Neural cell (in vitro differentiated cells): Measurements from ENCODE around the gene AFF3. TPM values are rescaled to one million over a fixed set of nuclear protein-coding genes. Genes with fewer than 3 reads are reported as not detected.

Source experiments
- H2AFZ ChIP-seq: fragments of 200-600, 300-800 bp; sonication (generic), shearing (Covaris generic); 2 replicates; pipeline ENCODE4 v1.6.0; 2014; ENCODE audit warnings: low read depth, mild to moderate bottlenecking, antibody characterized with exemption, low read length, moderate library complexity
- H3F3A ChIP-seq: fragments of 200-600 bp; shearing (Covaris generic); 2 replicates; pipeline ENCODE4 v1.6.1; 2016; ENCODE audit warnings: mild to moderate bottlenecking, moderate library complexity, mixed read lengths, antibody characterized with exemption, low read length; ENCODE audit not compliant: insufficient read depth, poor library complexity, severe bottlenecking
- H3K27ac ChIP-seq: fragments of 200-600, 300-800 bp; sonication (generic), shearing (Covaris generic); 2 replicates; pipeline ENCODE4 v1.5.1; 2014; ENCODE audit warnings: mild to moderate bottlenecking, low read length, moderate library complexity
- H3K27me3 ChIP-seq: fragments of 300-800, 200-600 bp; sonication (generic), shearing (Covaris generic); 2 replicates; pipeline ENCODE4 v1.6.0; 2014; ENCODE audit warnings: mild to moderate bottlenecking, low read depth, low read length, moderate library complexity; ENCODE audit not compliant: insufficient read depth
- H3K36me3 ChIP-seq: fragments of 300-800, 200-600 bp; sonication (generic), shearing (Covaris generic); 2 replicates; pipeline ENCODE4 v1.5.1; 2014; ENCODE audit warnings: mild to moderate bottlenecking, antibody characterized with exemption, low read length, moderate library complexity; ENCODE audit not compliant: insufficient read depth
- H3K4me2 ChIP-seq: fragments of 300-800, 200-600 bp; sonication (generic), shearing (Covaris generic); 2 replicates; pipeline ENCODE4 v1.6.0; 2014; ENCODE audit warnings: mild to moderate bottlenecking, low read length
- H3K4me3 ChIP-seq: fragments of 300-800, 200-600 bp; sonication (generic), shearing (Covaris generic); 2 replicates; pipeline ENCODE4 v1.5.1; 2014; ENCODE audit warnings: mild to moderate bottlenecking, low read length, moderate library complexity
- H3K79me2 ChIP-seq: fragments of 200-600 bp; shearing (Covaris generic); replicated peaks from 2 replicates; pipeline ENCODE4 v1.6.0; 2014; ENCODE audit warnings: mild to moderate bottlenecking, low read length, moderate library complexity; ENCODE audit not compliant: insufficient read depth
- H3K9ac ChIP-seq: fragments of 300-800, 200-600 bp; sonication (generic), shearing (Covaris generic); 2 replicates; pipeline ENCODE4 v1.6.1; 2016; ENCODE audit warnings: mild to moderate bottlenecking, low read length, mixed read lengths
- H3K9me2 ChIP-seq: fragments of 200-600 bp; shearing (Covaris generic); 2 replicates; pipeline ENCODE4 v1.6.1; 2016; ENCODE audit warnings: mild to moderate bottlenecking, low read length, mixed read lengths; ENCODE audit not compliant: insufficient read depth
- H3K9me3 ChIP-seq: fragments of 200-600, 300-800 bp; sonication (generic), shearing (Covaris generic); 2 replicates; pipeline ENCODE4 v1.6.1; 2016; ENCODE audit warnings: mild to moderate bottlenecking, mixed run types, low read length, moderate library complexity, mixed read lengths
- H4K20me1 ChIP-seq: fragments of 200-600 bp; shearing (Covaris generic); 2 replicates; pipeline ENCODE4 v1.6.1; 2016; ENCODE audit warnings: mild to moderate bottlenecking, mixed run types; ENCODE audit not compliant: insufficient read depth
- EP300 ChIP-seq: fragments of 450-650 bp; conservative IDR thresholded peaks from 2 replicates; pipeline ENCODE4 v1.6.1; 2014; ENCODE audit warnings: antibody characterized with exemption, mild to moderate bottlenecking, moderate library complexity; ENCODE audit not compliant: poor library complexity, severe bottlenecking
- EZH2 ChIP-seq: fragments of 200-600, 300-800 bp; shearing (Covaris generic), sonication (generic); IDR thresholded peaks from 2 replicates; pipeline ENCODE4 v1.6.1; 2014; ENCODE audit warnings: antibody characterized with exemption, low read length, borderline replicate concordance, mild to moderate bottlenecking; ENCODE audit not compliant: insufficient read depth, poor library complexity, severe bottlenecking
- MXI1 ChIP-seq: fragments of 450-650 bp; conservative IDR thresholded peaks from 2 replicates; pipeline ENCODE4 v1.6.1; 2014; ENCODE audit warnings: antibody characterized with exemption, mild to moderate bottlenecking; ENCODE audit not compliant: poor library complexity, severe bottlenecking
- POLR2AphosphoS5 ChIP-seq: IDR thresholded peaks from 2 replicates; pipeline ENCODE4 v1.6.1; 2012
- RAD21 ChIP-seq: fragments of 450-650 bp; conservative IDR thresholded peaks from 2 replicates; pipeline ENCODE4 v1.6.1; 2014; ENCODE audit warnings: antibody characterized with exemption, mild to moderate bottlenecking, moderate library complexity
- SMC3 ChIP-seq: fragments of 450-650 bp; conservative IDR thresholded peaks from 2 replicates; pipeline ENCODE4 v1.6.1; 2014; ENCODE audit warnings: antibody characterized with exemption, mild to moderate bottlenecking, moderate library complexity; ENCODE audit not compliant: poor library complexity
- TAF1 ChIP-seq: IDR thresholded peaks from 2 replicates; pipeline ENCODE4 v1.6.1; 2012; ENCODE audit warnings: low read depth
- polyA plus RNA-seq: library from polyadenylated mRNA; depleted of rRNA; stranded (reverse); fragments of >200 nt; gene quantifications from 2 replicates; pipeline ENCODE4 v1.2.3, GENCODE V29; 2014
- TF ChIP-seq, protein P1 (sequence below): fragments of 450-650 bp; IDR thresholded peaks from 2 replicates; pipeline ENCODE4 v1.5.1; 2014; ENCODE audit warnings: antibody characterized with exemption, mild to moderate bottlenecking, moderate library complexity; ENCODE audit not compliant: poor library complexity, severe bottlenecking
- TF ChIP-seq, protein P2 (sequence below): IDR thresholded peaks from 2 replicates; pipeline ENCODE4 v1.6.1; 2012; ENCODE audit warnings: borderline replicate concordance

The AFF3 gene
- polyA plus RNA-seq, 1 donor from 2014 or later: 5.1 TPM

DNA sequence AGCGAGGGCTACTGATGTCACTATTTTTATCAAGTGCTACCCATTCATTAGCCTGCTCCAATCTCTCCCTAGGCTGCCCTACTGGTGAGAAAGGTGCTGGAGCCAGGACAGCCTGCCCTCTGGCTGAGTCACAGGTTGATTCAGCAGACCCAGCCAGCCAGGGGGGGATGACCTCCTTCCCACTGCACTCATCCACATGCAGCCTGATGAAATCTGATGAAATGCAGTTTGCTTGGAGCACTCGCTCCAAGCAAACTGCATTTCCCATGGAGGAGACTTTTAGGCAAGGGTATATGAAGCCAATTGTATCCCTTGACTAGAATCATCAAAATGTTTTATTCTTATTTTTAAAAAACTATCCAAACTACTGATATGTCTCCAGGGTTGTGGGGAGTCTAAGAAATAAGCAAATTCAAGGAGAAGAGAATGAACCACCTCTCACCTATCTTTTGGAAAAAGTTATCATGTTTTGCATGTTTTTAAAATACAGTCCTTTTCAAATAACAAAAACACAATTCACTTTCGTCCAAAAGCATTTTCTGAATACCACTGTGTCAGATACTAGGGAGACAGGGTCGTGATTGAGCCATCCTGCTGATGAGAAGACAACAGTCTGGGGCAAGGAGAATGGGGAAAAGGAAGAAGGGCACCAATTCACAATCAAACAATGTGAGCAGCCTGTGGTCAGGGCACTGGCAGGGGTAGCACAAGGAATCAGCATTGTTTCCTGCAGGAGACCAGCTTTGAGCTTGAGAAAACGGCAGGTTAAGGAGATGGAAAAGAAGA lies 128.3 kb downstream of the AFF3 start:
- Histone ChIP-seq H3K27ac (no peak overlapping the region), H3K79me2 (no peaks in the 10 kb centered on the region), H3K9me2 (no peaks in the 10 kb centered on the region), H2AFZ (no peak overlapping the region), H3K9me3 (no peaks in the 10 kb centered on the region), H3K4me3 (no peak overlapping the region), H3K4me2 (no peak overlapping the region), H4K20me1 (no peaks in the 10 kb centered on the region), H3K9ac (no peak overlapping the region), H3K27me3 (no peaks in the 10 kb centered on the region), H3F3A (peaks cover 7% of the 10 kb centered on the region), H3K36me3 (no peaks in the 10 kb centered on the region)
- TF ChIP-seq MXI1: no peak
- no peak for TF ChIP-seq SMC3
- TF ChIP-seq RAD21: no peak
- TF ChIP-seq EZH2: no peak
- TF ChIP-seq, protein P1, sequence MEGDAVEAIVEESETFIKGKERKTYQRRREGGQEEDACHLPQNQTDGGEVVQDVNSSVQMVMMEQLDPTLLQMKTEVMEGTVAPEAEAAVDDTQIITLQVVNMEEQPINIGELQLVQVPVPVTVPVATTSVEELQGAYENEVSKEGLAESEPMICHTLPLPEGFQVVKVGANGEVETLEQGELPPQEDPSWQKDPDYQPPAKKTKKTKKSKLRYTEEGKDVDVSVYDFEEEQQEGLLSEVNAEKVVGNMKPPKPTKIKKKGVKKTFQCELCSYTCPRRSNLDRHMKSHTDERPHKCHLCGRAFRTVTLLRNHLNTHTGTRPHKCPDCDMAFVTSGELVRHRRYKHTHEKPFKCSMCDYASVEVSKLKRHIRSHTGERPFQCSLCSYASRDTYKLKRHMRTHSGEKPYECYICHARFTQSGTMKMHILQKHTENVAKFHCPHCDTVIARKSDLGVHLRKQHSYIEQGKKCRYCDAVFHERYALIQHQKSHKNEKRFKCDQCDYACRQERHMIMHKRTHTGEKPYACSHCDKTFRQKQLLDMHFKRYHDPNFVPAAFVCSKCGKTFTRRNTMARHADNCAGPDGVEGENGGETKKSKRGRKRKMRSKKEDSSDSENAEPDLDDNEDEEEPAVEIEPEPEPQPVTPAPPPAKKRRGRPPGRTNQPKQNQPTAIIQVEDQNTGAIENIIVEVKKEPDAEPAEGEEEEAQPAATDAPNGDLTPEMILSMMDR: no peak
- TF ChIP-seq, protein P2, sequence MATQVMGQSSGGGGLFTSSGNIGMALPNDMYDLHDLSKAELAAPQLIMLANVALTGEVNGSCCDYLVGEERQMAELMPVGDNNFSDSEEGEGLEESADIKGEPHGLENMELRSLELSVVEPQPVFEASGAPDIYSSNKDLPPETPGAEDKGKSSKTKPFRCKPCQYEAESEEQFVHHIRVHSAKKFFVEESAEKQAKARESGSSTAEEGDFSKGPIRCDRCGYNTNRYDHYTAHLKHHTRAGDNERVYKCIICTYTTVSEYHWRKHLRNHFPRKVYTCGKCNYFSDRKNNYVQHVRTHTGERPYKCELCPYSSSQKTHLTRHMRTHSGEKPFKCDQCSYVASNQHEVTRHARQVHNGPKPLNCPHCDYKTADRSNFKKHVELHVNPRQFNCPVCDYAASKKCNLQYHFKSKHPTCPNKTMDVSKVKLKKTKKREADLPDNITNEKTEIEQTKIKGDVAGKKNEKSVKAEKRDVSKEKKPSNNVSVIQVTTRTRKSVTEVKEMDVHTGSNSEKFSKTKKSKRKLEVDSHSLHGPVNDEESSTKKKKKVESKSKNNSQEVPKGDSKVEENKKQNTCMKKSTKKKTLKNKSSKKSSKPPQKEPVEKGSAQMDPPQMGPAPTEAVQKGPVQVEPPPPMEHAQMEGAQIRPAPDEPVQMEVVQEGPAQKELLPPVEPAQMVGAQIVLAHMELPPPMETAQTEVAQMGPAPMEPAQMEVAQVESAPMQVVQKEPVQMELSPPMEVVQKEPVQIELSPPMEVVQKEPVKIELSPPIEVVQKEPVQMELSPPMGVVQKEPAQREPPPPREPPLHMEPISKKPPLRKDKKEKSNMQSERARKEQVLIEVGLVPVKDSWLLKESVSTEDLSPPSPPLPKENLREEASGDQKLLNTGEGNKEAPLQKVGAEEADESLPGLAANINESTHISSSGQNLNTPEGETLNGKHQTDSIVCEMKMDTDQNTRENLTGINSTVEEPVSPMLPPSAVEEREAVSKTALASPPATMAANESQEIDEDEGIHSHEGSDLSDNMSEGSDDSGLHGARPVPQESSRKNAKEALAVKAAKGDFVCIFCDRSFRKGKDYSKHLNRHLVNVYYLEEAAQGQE: no peak
- no peak for TF ChIP-seq EP300
- no peak for TF ChIP-seq TAF1
- TF ChIP-seq POLR2AphosphoS5: no peak

DNA sequence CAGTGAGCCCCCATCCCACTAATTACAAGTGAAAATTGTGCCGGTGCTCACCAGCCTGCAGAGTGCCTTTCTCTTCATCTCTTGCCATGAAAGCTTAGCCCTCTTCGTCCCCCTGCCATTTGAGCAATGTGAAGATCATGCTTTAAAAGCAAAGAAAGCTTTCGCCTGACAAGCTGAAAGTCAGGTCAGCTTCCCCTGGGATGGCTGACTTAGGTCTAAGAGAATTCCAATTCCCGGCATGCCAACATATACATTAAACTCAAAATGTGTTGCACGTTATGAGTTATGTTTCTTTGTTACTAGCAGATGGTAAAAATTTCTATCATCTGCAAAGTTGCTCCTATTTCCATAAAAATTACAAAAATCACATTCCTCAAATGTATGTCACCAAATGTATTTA lies 129.8 kb downstream of the AFF3 start:
- no peak overlapping the region for H3K27ac ChIP-seq
- no peaks in the 10 kb centered on the region for H4K20me1 ChIP-seq
- no peaks in the 10 kb centered on the region for H3K9me3 ChIP-seq
- peak overlapping the region; percentile 0 for H3K4me3 ChIP-seq
- H2AFZ ChIP-seq: no peak overlapping the region
- no peak overlapping the region for H3K9ac ChIP-seq
- H3K4me2 ChIP-seq: no peak overlapping the region
- TF ChIP-seq TAF1 (no peak), POLR2AphosphoS5 (peak; percentile 36), EZH2 (no peak), MXI1 (no peak), EP300 (peak; percentile 38), SMC3 (no peak), RAD21 (no peak)
- TF ChIP-seq, protein P2: peak; percentile 36
- TF ChIP-seq, protein P1: no peak
- H3F3A ChIP-seq: peaks cover 4% of the 10 kb centered on the region
- H3K9me2 ChIP-seq: no peaks in the 10 kb centered on the region
- no peaks in the 10 kb centered on the region for H3K36me3 ChIP-seq
- no peaks in the 10 kb centered on the region for H3K79me2 ChIP-seq
- H3K27me3 ChIP-seq: no peaks in the 10 kb centered on the region
